ENCODE results near the gene TAF8. TPM values are rescaled to one million over a fixed set of nuclear protein-coding genes. Genes with fewer than 3 reads are reported as not detected.

TAF8 gene
- total RNA-seq, 2 donors from 2014 or later: 62.9 to 77.1 TPM

GRCh38 chr6:42042108-42042507 lies 8.2 kb upstream of the TAF8 start:
- H3K36me3 Mint-ChIP-seq: peaks cover 0 to 26% of the 10 kb centered on the region in 2 donors
- DNase-seq (ENCODE audit: low spot score in 2 of 2) (no peak), ATAC-seq (peak in 1 of 2 donors; percentile 22)
- peak overlapping the region; percentile 85 to 86 for H3K27ac Mint-ChIP-seq
- H3K9me3 Mint-ChIP-seq: no peaks in the 10 kb centered on the region

- peak overlapping the region; percentile 86 to 95 for H3K27ac Mint-ChIP-seq
- peak; percentile 91 to 98 for DNase-seq (ENCODE audit: low spot score in 2 of 2)
- H3K9me3 Mint-ChIP-seq: no peaks in the 10 kb centered on the region
- H3K36me3 Mint-ChIP-seq: peaks cover under 1 to 32% of the 10 kb centered on the region in 2 donors
- peak; percentile 45 to 55 for ATAC-seq
These were observed 6.4 kb upstream of the TAF8 start for GRCh38 chr6:42043787-42044475.

GRCh38 chr6:42045538-42046460 lies 4.5 kb upstream of the TAF8 start:
- H3K36me3 Mint-ChIP-seq: peaks cover 9 to 32% of the 10 kb centered on the region in 2 donors
- DNase-seq (ENCODE audit: low spot score in 2 of 2): no peak
- H3K9me3 Mint-ChIP-seq: no peaks in the 10 kb centered on the region
- peak overlapping the region; percentile 79 to 98 for H3K27ac Mint-ChIP-seq
- ATAC-seq: peak; percentile 8 to 23

- no peaks in the 10 kb centered on the region for H3K9me3 Mint-ChIP-seq
- peaks cover 17 to 38% of the 10 kb centered on the region in 2 donors for H3K36me3 Mint-ChIP-seq
- H3K27ac Mint-ChIP-seq: peak overlapping the region; percentile 79 to 98
- ATAC-seq: no peak
- DNase-seq (ENCODE audit: low spot score in 2 of 2): no peak
These were observed 3.7 kb upstream of the TAF8 start for GRCh38 chr6:42046464-42047212.

- peaks cover 17 to 39% of the 10 kb centered on the region in 2 donors for H3K36me3 Mint-ChIP-seq
- peak overlapping the region; percentile 4 to 98 for H3K27ac Mint-ChIP-seq
- no peak for ATAC-seq
- no peaks in the 10 kb centered on the region for H3K9me3 Mint-ChIP-seq
- no peak for DNase-seq (ENCODE audit: low spot score in 2 of 2)
These were observed 3.1 kb upstream of the TAF8 start for GRCh38 chr6:42047213-42047590.

GRCh38 chr6:42047790-42048405 lies 2.4 kb upstream of the TAF8 start:
- ATAC-seq (peak in 1 of 2 donors; percentile 0), DNase-seq (ENCODE audit: low spot score in 2 of 2) (peak in 1 of 2 donors; percentile 55)
- peaks cover 17 to 43% of the 10 kb centered on the region in 2 donors for H3K36me3 Mint-ChIP-seq
- H3K9me3 Mint-ChIP-seq: no peaks in the 10 kb centered on the region
- H3K27ac Mint-ChIP-seq: peak overlapping the region in 1 of 2 donors; percentile 98

DNA sequence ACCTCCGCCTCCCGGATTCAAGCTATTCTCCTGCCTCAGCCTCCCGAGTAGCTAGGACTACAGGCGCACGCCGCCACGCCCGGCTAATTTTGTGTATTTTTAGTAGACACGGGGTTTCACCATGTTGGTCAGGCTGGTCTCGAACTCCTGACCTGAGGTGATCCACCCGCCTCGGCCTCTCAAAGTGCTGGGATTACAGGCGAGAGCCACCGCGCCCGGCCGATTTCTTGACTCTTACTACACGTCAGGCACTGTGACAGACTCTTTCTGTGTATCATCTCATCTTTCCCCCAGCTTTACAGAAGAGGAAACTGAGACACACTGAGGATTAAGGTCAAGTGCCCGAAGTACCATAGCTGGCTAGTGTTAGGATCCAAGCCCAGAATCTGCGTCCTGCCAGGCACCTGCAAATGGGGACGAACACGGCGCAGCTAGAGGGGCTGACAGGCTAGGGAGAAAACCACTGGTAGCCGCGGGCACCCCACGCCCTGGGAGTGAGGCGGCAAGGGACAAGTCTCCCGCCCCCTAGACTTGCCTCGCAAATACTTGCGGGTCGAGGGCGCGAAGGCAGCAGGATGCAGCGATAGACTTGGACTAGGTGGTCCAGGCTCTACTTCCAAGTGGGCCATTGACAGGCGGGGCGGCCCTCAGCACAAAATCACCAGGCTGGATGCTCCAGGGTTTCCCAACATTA lies 1.1 kb upstream of the TAF8 start:
- H3K9me3 Mint-ChIP-seq: no peaks in the 10 kb centered on the region
- peak overlapping the region; percentile 94 to 98 for H3K27ac Mint-ChIP-seq
- H3K36me3 Mint-ChIP-seq: peaks cover 17 to 48% of the 10 kb centered on the region in 2 donors
- DNase-seq (ENCODE audit: low spot score in 2 of 2): no peak
- no peak for ATAC-seq

DNA sequence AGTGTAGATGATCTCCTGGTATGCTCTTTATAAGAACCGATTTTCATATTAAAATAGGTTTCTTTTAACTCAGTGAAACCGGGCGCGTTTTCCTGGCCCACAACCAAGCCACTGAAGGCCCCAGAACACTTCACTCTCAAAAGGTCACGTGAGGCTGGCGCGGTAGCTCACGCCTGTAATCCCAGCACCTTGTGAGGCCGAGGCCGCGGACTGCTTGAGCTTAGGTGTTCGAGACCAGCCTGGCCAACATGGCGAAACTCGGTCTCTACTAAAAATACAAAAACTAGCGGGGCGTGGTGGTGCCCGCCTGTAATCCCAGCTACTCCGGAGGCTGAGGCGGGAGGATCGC lies 402 bp upstream of the TAF8 start:
- peak; percentile 2 to 13 for ATAC-seq
- no peak for DNase-seq (ENCODE audit: low spot score in 2 of 2)
- peak overlapping the region; percentile 94 to 98 for H3K27ac Mint-ChIP-seq
- no peaks in the 10 kb centered on the region for H3K9me3 Mint-ChIP-seq
- H3K36me3 Mint-ChIP-seq: peaks cover 17 to 51% of the 10 kb centered on the region in 2 donors

DNA sequence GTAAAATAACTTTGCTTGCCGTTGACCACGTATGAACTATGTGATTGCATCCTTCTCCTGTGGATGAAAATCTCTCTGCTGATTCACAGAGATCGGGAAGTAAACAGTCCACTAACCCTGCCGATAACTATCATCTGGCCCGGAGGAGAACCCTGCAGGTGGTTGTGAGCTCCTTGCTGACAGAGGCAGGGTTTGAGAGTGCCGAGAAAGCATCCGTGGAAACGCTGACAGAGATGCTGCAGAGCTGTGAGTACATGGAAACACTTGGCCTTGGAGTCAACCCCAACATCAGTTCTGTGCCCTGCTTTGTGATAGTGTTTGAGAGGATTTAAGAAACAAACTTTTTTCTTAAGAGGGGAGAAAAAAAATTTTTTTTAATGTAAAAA lies 937 bp downstream of the TAF8 start:
- H3K9me3 Mint-ChIP-seq: no peaks in the 10 kb centered on the region
- peaks cover 17 to 46% of the 10 kb centered on the region in 2 donors for H3K36me3 Mint-ChIP-seq
- peak overlapping the region; percentile 94 to 98 for H3K27ac Mint-ChIP-seq
- DNase-seq (ENCODE audit: low spot score in 2 of 2) (peak in 1 of 2 donors; percentile 54), ATAC-seq (no peak)

DNA sequence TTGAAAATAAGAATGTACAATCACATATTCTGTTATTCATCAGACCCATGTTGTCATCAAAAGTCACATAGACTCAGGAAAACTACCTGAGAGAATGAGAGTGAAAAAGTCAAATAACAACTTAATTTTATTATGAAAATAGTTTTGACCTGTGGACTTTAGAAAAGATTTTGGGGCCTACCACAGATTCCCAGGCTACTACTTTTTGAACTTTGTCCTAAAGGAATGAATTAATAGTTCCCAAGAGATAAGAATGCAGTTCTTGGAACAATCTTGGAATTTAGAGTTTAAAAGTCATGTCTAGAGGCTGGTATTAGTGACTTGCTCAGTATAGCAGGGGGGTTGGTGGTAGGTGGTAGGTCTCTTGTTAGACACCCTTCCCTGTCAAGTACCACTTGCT lies 3.3 kb downstream of the TAF8 start:
- H3K9me3 Mint-ChIP-seq: no peaks in the 10 kb centered on the region
- ATAC-seq (no peak), DNase-seq (ENCODE audit: low spot score in 2 of 2) (no peak)
- peaks cover 21 to 32% of the 10 kb centered on the region in 2 donors for H3K36me3 Mint-ChIP-seq
- no peak overlapping the region for H3K27ac Mint-ChIP-seq

- DNase-seq (ENCODE audit: low spot score in 2 of 2): no peak
- Mint-ChIP-seq H3K9me3 (no peaks in the 10 kb centered on the region), H3K36me3 (peaks cover 21 to 24% of the 10 kb centered on the region in 2 donors), H3K27ac (no peak overlapping the region)
- ATAC-seq: no peak
These were observed 9.4 kb downstream of the TAF8 start for GRCh38 chr6:42059743-42060142.

- no peak for ATAC-seq
- Mint-ChIP-seq H3K36me3 (no peaks in the 10 kb centered on the region), H3K9me3 (no peaks in the 10 kb centered on the region), H3K27ac (peak overlapping the region in 1 of 2 donors; percentile 2)
- DNase-seq (ENCODE audit: low spot score in 2 of 2): no peak
These were observed 15.9 kb downstream of the TAF8 start for GRCh38 chr6:42066156-42066675.

DNA sequence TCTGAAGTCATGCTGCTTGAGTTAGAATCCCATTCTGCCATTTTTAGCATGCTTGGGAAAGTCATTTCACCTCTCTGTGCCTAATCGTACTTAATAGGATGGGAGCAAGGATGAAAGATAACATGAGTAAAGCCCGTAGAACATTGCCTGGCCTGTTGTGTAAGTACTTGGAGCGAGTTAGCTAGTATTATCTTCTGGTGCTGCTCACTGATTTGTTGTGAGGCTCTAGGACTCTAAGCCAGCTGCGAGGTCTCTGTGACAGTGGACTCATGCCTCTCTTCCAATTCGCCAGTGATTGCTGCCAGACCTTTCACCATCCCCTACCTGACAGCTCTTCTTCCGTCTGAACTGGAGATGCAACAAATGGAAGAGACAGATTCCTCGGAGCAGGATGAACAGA lies 17.8 kb downstream of the TAF8 start:
- H3K27ac Mint-ChIP-seq: no peak overlapping the region
- ATAC-seq (no peak), DNase-seq (ENCODE audit: low spot score in 2 of 2) (no peak)
- H3K9me3 Mint-ChIP-seq: no peaks in the 10 kb centered on the region
- H3K36me3 Mint-ChIP-seq: no peaks in the 10 kb centered on the region

- no peak for DNase-seq (ENCODE audit: low spot score in 2 of 2)
- no peak for ATAC-seq
- no peak overlapping the region for H3K27ac Mint-ChIP-seq
- H3K9me3 Mint-ChIP-seq: no peaks in the 10 kb centered on the region
- H3K36me3 Mint-ChIP-seq: no peaks in the 10 kb centered on the region
These were observed 18.7 kb downstream of the TAF8 start for GRCh38 chr6:42068872-42069522.

- Mint-ChIP-seq H3K36me3 (no peaks in the 10 kb centered on the region), H3K27ac (peak overlapping the region in 1 of 2 donors; percentile 89), H3K9me3 (no peaks in the 10 kb centered on the region)
- no peak for DNase-seq (ENCODE audit: low spot score in 2 of 2)
- ATAC-seq: no peak
These were observed 21.7 kb downstream of the TAF8 start for GRCh38 chr6:42071881-42072583.

All from activated naive CD4-positive, alpha-beta T cell treated with anti-CD3 and anti-CD28 coated beads, Interleukin-2, amount 50 U/mL, for 72 hours (primary cell).